Thymus (tissue), 11 donors: ENCODE measurements around the gene POLG2. TPM values are rescaled to one million over a fixed set of nuclear protein-coding genes. Genes with fewer than 3 reads are reported as not detected.

Experiments used
- DNase-seq, 9 donors: peaks; one replicate each; pipeline ENCODE4 v3.0.0-alpha.2; 2013; ENCODE audit warnings: low spot score in 9 of 9, low read depth in 6 of 9, missing footprints in 1 of 9
- H3K27ac ChIP-seq, 2 donors: one replicate each; pipeline ENCODE4 v1.5.1; 2013; ENCODE audit warnings: control low read depth in 1 of 2, low read depth in 1 of 2, low read length in 1 of 2, mild to moderate bottlenecking in 1 of 2, moderate library complexity in 1 of 2
- H3K27me3 ChIP-seq, 2 donors: one replicate each; pipeline ENCODE4 v1.5.1; 2013; ENCODE audit warnings: low read length in 1 of 2; ENCODE audit not compliant: control insufficient read depth in 2 of 2, insufficient read depth in 1 of 2
- H3K36me3 ChIP-seq, 2 donors: one replicate each; pipeline ENCODE4 v1.5.1; 2013; ENCODE audit warnings: low read length in 1 of 2, mild to moderate bottlenecking in 1 of 2, moderate library complexity in 1 of 2; ENCODE audit not compliant: control insufficient read depth in 2 of 2, insufficient read depth in 2 of 2
- H3K4me1 ChIP-seq, 2 donors: one replicate each; pipeline ENCODE4 v1.5.1; 2013; ENCODE audit warnings: low read length in 2 of 2; ENCODE audit not compliant: control insufficient read depth in 2 of 2, insufficient read depth in 2 of 2
- H3K4me3 ChIP-seq, 2 donors: one replicate each; pipeline ENCODE4 v1.5.1; 2013; ENCODE audit warnings: low read length in 2 of 2, control low read depth in 1 of 2, mild to moderate bottlenecking in 1 of 2
- H3K9me3 ChIP-seq, 2 donors: one replicate each; pipeline ENCODE4 v1.5.1; 2013; ENCODE audit warnings: low read length in 1 of 2, mild to moderate bottlenecking in 1 of 2; ENCODE audit not compliant: control insufficient read depth in 2 of 2, insufficient read depth in 1 of 2
- WGBS: extraction: QIAGEN DNeasy Blood & Tissue Kit; methylation state at CpG from one replicate; pipeline ENCODE4 v1.1.7; 2013; 5-methylcytosine and 5-hydroxymethylcytosine counted together
- polyA plus RNA-seq: library from polyadenylated mRNA; stranded (reverse); fragments of 200-250 nt; gene quantifications from one replicate; pipeline ENCODE4 v1.2.3, GENCODE V29; 2013
- total RNA-seq: library from RNA; stranded (reverse); fragments of 120-200 nt; gene quantifications from one replicate; pipeline ENCODE4 v1.2.4, GENCODE V29; 2013
- donor health status: healthy.

Gene POLG2
- total and polyA plus RNA-seq, 2 donors, result 13.2 to 24.4 TPM

- Histone ChIP-seq H3K9me3 (no peaks in the 10 kb centered on the region), H3K4me1 (peaks cover 5 to 7% of the 10 kb centered on the region in 2 donors), H3K36me3 (peaks cover 18 to 60% of the 10 kb centered on the region in 2 donors), H3K27me3 (no peaks in the 10 kb centered on the region), H3K27ac (no peak overlapping the region), H3K4me3 (no peak overlapping the region)
- DNase-seq, result no peak
- 96% methylated on average over 6 of the region's 6 CpGs for WGBS
These were observed 12.3 kb upstream of the POLG2 start for GRCh38 chr17:64509179-64509578.

- Histone ChIP-seq H3K4me3 (no peak overlapping the region), H3K27ac (no peak overlapping the region)
- WGBS, result 98% methylated on average over 2 of the region's 2 CpGs
These were observed 11.8 kb upstream of the POLG2 start for GRCh38 chr17:64508683-64509082.

GRCh38 chr17:64507413-64507782 lies 10.5 kb upstream of the POLG2 start:
- peaks cover 10 to 14% of the 10 kb centered on the region in 2 donors for H3K4me1 ChIP-seq
- peak; percentile 52 to 89 (median 68) for DNase-seq
- peaks cover 23 to 62% of the 10 kb centered on the region in 2 donors for H3K36me3 ChIP-seq
- H3K9me3 ChIP-seq, result no peaks in the 10 kb centered on the region
- peak overlapping the region; percentile 87 to 96 for H3K4me3 ChIP-seq
- WGBS, result under 1% methylated on average over 13 of the region's 13 CpGs
- H3K27ac ChIP-seq, result peak overlapping the region; percentile 97 to 99
- H3K27me3 ChIP-seq, result no peaks in the 10 kb centered on the region

More at GRCh38 chr17:64508683-64509082, 11.8 kb upstream of the POLG2 start:
- Histone ChIP-seq H3K36me3 (peaks cover 20 to 60% of the 10 kb centered on the region in 2 donors), H3K9me3 (no peaks in the 10 kb centered on the region), H3K4me1 (peaks cover 9 to 10% of the 10 kb centered on the region in 2 donors), H3K27me3 (no peaks in the 10 kb centered on the region)
- DNase-seq, result no peak

DNA sequence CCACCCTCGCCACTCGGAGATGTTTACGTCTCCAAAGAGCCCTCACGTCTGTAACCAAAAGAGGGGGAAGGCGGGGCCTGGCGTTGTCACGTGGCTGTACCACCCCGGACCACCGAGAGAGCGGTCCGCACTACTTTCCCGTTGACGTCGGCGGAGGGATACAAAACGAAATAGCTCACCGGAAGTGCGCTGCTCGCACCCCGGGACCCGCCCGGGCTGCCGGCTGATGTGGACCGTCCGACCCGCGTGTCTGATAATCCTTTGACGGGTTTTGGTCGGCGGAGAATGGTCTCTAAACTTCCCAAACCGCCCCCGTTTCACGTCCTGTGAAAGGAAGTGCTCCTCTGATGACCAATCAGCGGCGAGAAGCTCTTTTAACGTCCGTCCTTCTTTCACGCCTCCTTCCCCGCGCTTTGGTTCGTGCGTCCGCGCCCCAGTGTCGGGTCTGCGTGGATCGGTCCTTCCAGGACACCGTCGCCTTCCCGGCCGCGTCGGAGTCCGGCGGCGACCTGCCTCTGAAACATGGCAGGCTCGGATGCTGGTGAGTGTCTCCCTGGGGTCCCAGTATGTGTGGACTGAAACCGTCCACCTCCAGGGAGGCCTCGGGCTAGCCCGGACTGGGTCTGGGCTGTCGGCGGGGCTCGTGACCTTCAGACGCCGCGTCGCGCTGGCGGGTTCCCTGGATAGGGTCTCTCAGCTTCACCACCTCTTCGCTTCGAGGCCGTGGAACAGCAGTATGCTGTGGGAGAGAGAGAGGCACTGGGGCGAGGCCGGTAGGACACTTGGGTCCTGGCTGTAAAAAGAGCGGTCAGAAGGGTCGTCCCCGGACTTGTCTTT lies 9.9 kb upstream of the POLG2 start, which contains the start of gene CEP95:
TSS of gene CEP95 (plus strand) at position 402 of the 837 bp plus-strand sequence. CDS start at position 523, 121 bp downstream.
- DNase-seq, result peak; percentile 41 to 98 (median 94)
- H3K4me3 ChIP-seq, result peak within 1 kb of the TSS; percentile 87 to 96
- H3K4me1 ChIP-seq, result peaks cover 10 to 16% of the 10 kb centered on the region in 2 donors
- H3K9me3 ChIP-seq, result no peaks in the 10 kb centered on the region
- H3K27me3 ChIP-seq, result no peaks in the 10 kb centered on the region
- WGBS, result under 1% methylated on average over 77 of the region's 77 CpGs
- H3K36me3 ChIP-seq, result peaks cover 29 to 64% of the 10 kb centered on the region in 2 donors
- H3K27ac ChIP-seq, result peak within 1 kb of the TSS; percentile 97 to 99

DNA sequence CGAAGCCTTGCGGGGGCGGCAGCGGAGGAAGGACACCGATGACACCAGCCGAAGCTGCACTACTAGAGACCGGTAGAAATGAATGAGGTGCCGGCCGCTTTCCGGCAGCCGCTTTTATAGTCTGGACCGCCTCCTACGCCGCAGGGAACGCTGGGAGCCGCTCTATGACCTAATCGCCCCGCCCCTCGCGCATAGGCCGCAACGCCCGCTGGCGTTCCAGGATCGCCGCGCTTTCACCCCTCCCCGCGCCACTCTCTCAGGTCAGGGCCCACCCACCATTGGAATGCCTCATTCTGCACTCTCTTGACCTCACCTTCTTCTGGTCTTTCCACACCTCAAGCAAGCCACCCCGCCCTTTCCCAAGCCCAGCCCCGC lies 9.3 kb upstream of the POLG2 start, which contains the start of gene DDX5:
TSS of gene DDX5 (minus strand) at position 89 of the 375 bp plus-strand sequence. CDS start 170 bp downstream, outside the sequence.
- peak; percentile 89 to 98 (median 95) for DNase-seq
- H3K9me3 ChIP-seq, result no peaks in the 10 kb centered on the region
- H3K27me3 ChIP-seq, result no peaks in the 10 kb centered on the region
- H3K4me3 ChIP-seq, result peak within 1 kb of the TSS; percentile 87 to 96
- peaks cover 34 to 64% of the 10 kb centered on the region in 2 donors for H3K36me3 ChIP-seq
- WGBS, result under 1% methylated on average over 31 of the region's 31 CpGs
- peak within 1 kb of the TSS; percentile 97 to 99 for H3K27ac ChIP-seq
- H3K4me1 ChIP-seq, result peaks cover 10 to 19% of the 10 kb centered on the region in 2 donors

- peaks cover 10 to 19% of the 10 kb centered on the region in 2 donors for H3K4me1 ChIP-seq
- peak overlapping the region; percentile 87 to 96 for H3K4me3 ChIP-seq
- no peaks in the 10 kb centered on the region for H3K27me3 ChIP-seq
- DNase-seq, result peak; percentile 77 to 96 (median 87)
- H3K36me3 ChIP-seq, result peaks cover 37 to 64% of the 10 kb centered on the region in 2 donors
- under 1% methylated on average over 76 of the region's 76 CpGs for WGBS
- no peaks in the 10 kb centered on the region for H3K9me3 ChIP-seq
- H3K27ac ChIP-seq, result peak overlapping the region; percentile 97 to 99
These were observed 8.7 kb upstream of the POLG2 start for GRCh38 chr17:64505340-64506200.

DNA sequence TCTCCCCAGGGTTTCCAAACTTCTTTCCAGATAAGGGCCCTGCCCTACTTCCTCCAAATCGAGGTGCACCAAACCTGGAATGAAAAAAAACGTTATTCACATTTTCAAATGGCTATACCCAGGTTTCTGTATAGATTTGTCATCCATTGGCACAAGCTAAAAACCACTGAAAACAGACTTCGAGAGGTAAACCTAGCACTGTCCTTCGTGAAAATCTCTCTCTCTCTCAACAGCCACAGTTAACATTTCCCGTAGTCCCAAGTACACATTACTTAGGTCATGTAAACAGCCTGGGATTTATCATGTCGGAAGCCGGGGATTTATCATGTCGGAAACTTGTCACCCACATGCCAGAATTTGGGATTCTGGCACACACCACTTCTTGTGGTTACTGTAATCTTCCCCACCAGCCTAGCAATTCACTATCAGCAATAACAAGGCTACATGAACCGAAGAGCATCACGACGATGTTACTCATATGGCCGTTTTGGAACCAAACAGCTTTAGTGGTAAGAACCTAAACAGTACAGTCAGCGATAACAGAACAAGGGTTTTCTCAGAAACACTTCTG lies 8.0 kb upstream of the POLG2 start:
- 1% methylated on average over 13 of the region's 13 CpGs for WGBS
- no peak for DNase-seq
- H3K27me3 ChIP-seq, result no peaks in the 10 kb centered on the region
- H3K4me1 ChIP-seq, result peaks cover 10 to 19% of the 10 kb centered on the region in 2 donors
- peak overlapping the region; percentile 97 to 99 for H3K27ac ChIP-seq
- H3K4me3 ChIP-seq, result peak overlapping the region; percentile 87 to 96
- no peaks in the 10 kb centered on the region for H3K9me3 ChIP-seq
- peaks cover 42 to 64% of the 10 kb centered on the region in 2 donors for H3K36me3 ChIP-seq

DNA sequence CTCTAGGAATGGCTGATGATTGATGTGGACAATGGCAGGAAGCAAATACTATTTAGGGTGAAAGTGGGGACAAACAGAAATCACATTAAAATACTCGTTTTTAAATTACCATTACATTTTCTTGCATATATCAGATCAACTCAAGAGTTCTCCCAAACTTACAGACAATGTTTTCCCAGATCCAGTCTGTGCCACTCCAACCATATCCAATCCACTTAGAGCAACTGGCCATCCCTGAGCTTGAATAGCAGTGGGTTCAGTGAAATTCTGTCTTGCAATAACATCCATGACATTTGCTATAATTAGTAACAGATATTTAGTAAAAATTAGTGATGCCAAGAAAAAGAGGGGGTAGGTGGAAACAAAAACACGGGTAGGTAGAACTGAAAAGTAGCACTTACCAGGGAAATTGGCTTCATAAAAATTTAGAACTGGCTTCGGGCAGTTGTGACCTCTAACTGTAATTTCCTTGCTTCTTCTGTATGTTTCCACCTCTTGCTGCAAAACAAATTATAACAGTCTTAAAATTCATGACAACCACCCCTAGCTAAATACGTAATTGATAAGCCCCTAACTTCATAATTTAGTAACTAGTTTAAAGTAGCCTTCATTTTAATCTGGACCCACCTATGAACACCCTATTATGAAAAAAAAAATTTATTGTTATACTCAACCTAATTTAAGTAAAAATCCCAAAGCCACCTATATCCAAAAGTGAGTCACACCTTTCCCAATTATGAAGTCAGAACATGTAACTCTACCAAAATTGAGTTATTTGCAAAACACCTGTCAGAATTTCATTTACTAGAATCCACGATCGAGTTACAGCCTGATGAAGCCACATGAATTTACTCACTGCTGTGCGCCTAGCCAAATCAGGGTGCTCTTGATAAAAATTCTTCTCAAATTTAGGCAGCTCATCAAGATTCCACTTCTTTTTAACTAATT lies 7.2 kb upstream of the POLG2 start:
- no peak for DNase-seq
- 61% methylated on average over 7 of the region's 7 CpGs for WGBS
- H3K4me1 ChIP-seq, result peaks cover 9 to 19% of the 10 kb centered on the region in 2 donors

More for the DNA sequence above, 7.2 kb upstream of the POLG2 start:
- Histone ChIP-seq H3K9me3 (no peaks in the 10 kb centered on the region), H3K27me3 (no peaks in the 10 kb centered on the region), H3K4me3 (peak overlapping the region; percentile 87 to 96), H3K27ac (peak overlapping the region in 1 of 2 donors; percentile 99), H3K36me3 (peaks cover 39 to 64% of the 10 kb centered on the region in 2 donors)
